ENCODE data around the gene ADGRL1.

Gene ADGRL1

DNA sequence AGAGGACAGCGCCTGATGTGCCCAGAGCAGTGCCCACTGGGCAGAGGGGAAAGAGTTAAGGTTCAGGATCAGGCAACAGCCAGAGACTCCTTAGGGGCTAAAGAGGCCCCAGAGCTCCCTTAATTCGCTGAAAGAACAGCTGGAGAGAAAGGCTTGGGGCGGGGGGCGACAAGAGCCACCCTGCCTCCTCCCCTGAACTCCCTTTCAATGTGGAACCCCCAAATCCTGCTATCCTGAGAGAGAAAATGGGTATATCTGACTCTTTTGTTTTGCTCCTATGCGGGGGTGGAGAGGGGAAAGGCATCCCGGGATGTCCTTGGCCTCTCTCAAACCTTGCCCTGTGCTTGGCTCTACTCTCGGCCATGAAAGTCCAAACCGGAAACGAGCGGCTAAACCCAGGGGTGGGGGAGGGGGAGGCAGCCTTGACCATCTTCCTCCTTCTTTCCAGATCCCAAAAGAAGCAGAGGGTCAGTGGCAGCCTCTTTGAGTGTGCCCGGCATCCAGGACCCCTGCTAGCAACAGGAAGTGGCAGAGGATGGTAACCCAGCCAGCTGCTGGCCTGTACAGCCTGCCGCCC, 93.1 kb downstream of the ADGRL1 start:
- DNase-seq (ENCODE audit: low read depth in 2 of 2), result no peak

GRCh38 chr19:14112051-14112808, 93.7 kb downstream of the ADGRL1 start:
- DNase-seq (ENCODE audit: low read depth in 2 of 2), result no peak

GRCh38 chr19:14111486-14111885, 94.5 kb downstream of the ADGRL1 start:
- no peak for DNase-seq (ENCODE audit: low read depth in 2 of 2)

- no peak for DNase-seq (ENCODE audit: low read depth in 2 of 2)
Measured at GRCh38 chr19:14110650-14111049, 95.3 kb downstream of the ADGRL1 start.

DNA sequence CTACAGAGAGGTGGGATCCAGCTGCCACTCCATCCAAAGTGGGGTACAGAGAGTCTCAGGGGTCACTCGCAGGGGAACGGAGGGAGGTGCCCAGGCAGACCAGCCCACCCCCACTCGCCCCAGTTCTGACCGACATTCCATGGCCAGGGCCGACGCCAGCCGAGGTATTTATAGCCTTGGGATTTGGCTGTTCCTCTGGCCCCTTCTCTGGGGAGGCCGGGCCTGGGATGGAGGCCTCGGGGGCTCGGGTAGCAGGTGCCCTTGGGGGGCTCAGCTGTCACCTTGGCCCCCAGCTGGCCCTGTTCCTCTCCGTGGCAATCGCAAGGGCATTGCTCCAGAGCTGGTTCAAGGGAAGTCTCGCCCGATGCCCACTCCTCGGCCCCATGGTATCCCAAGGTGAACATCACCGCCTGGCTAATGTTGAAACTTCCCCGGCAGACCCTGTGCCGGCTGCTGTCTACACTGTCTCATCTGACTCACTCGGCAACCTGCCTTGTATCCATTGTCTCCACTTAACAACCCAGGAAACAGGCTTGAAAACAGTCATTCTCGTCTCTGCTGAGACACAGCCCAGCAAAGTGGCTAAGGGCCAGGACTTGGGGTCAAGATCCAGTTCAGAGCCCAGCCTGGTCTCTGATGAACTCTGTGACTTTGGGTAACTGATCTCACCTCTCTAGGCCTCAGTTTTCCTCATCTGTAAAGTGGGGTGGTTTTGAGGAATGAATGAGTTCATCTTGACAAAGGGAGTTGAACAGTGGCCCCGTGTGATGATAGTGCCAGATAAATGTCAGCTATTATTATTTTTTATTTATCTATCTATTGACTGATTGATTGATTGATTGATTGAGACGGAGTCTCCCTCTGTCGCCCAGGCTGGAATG, 98.1 kb downstream of the ADGRL1 start:
- DNase-seq (ENCODE audit: low read depth in 2 of 2), result no peak

GRCh38 chr19:14106840-14107239, 99.1 kb downstream of the ADGRL1 start:
- no peak for DNase-seq (ENCODE audit: low read depth in 2 of 2)

- no peak for DNase-seq (ENCODE audit: low read depth in 2 of 2)
Measured at GRCh38 chr19:14105680-14106079, 100.3 kb downstream of the ADGRL1 start.

- no peak for DNase-seq (ENCODE audit: low read depth in 2 of 2)
Measured at GRCh38 chr19:14103310-14103709, 102.7 kb downstream of the ADGRL1 start.

- no peak for DNase-seq (ENCODE audit: low read depth in 2 of 2)
Measured at GRCh38 chr19:14102756-14103155, 103.2 kb downstream of the ADGRL1 start.

DNA sequence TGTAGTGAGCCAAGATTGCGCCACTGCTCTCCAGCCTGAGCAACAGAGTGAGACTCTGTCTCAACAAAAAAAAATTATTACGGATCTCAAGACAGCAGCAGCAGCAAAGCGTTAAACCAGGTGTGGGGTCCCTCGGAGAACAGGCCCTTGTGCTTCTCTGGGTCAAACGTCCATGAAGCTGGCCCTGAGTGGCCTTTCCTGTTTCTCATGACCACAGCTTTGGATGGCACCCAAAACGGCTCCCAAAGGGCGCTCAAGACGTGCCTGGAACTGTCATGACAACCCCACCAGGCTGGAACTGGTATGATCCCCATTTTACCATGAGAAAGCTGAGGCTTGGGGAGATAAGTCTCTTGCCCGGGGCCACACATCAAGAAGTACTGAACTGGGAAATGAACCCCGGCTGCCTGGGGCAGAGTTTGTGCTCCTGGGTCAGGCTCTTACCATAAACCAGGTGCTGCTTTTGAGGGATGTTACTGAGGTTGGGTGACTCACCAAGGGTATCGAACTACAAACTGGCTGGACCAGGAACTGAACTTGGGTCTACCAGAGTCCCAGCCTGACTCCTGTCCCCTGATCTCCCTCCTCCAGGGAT, 103.8 kb downstream of the ADGRL1 start:
- no peak for DNase-seq (ENCODE audit: low read depth in 2 of 2)

DNA sequence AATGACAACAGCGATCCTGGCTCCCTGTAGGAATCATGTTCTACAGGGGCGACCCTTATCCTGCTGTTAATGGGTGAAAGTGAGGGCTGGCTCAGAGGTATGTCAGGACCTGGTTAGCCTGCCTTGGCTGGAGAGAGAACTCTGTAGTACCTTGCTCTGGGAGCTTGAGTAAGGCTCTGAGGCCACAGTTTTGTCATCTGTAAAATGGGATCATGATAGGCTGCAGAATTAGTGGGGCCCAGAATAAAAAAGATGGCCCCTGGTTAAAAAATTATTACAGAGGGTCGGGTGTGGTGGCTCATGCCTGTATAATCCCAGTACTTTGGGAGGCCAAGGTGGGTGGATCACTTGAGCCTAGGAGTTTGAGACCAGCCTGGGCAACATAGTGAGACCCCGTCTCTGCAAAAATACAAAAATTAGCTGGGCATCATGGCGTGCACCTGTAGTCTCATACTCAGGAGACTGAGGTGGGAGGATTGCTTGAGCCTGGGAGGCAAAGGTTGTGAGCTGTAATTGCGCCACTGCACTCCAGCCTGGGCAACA, 104.9 kb downstream of the ADGRL1 start:
- DNase-seq (ENCODE audit: low read depth in 2 of 2), result no peak
